Measurements from ENCODE around the gene KMT2A.
A peak's percentile ranks its signal among the peaks of the same experiment; 100 is the strongest.
"Not testable (repeated sequence)": the region's sequence is repeated elsewhere in the genome, so short reads cannot be mapped to it uniquely, and the experiment has no call there.

KMT2A gene

DNA sequence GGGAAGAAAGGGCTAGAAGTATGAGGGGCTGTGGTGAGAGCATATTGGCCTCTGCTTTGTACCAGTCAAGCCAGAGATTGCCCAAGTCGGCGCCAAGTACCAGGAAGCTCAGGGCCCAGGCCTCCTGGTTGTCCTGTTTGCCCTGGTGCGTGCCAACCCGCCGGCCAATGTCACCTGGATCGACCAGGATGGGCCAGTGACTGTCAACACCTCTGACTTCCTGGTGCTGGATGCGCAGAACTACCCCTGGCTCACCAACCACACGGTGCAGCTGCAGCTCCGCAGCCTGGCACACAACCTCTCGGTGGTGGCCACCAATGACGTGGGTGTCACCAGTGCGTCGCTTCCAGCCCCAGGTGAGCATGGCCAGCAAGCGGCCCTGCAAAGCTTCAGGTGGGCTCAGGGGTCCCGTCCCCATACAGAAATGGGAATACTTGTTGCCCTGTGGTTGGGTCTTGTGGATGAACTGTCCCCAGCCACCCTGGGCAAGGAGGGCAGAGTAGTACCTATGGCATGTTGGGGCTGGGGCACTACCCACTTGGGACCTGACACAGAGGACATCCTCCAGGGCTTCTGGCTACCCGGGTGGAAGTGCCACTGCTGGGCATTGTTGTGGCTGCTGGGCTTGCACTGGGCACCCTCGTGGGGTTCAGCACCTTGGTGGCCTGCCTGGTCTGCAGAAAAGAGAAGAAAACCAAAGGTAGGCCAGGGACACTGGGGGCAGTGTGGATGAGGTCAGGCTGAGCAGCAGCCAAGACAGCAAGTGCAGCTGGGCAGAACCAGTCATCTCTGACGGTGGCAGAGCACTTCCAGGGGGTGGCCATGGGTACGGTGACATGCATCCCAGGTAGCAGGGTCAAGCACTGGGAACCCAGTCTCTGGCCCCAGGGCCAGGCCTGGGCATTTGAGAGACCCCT lies 96.8 kb downstream of the KMT2A start:
- no peak for DNase-seq (ENCODE audit: low read depth in 2 of 2)

DNA sequence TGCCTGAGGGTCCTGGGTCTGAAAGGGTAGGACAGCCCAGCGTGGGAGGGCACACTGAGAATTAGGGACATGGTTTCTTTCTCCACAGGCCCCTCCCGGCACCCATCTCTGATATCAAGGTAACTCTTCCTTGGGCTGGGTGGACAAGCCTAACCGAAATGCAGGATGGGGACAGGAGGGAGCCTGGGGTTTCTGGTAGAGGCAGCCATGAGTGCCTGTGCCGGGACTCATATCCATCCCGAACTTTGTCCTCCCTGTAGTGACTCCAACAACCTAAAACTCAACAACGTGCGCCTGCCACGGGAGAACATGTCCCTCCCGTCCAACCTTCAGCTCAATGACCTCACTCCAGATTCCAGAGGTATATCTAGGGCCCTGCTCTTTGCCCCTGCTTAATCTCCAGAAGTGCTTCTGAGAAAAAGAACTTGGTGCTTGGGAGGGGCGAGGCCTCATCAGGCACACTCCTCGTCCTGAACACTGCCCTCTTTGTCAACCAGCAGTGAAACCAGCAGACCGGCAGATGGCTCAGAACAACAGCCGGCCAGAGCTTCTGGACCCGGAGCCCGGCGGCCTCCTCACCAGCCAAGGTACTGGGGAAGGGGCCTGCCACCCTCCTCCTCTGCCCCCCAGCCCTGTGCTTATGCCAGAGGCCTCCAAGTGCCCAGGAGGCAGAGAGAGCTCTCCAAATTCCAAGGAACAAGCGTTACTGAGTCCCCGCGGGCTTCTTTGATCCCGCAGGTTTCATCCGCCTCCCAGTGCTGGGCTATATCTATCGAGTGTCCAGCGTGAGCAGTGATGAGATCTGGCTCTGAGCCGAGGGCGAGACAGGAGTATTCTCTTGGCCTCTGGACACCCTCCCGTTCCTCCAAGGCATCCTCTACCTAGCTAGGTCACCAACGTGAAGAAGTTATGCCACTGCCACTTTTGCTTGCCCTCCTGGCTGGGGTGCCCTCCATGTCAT lies 97.8 kb downstream of the KMT2A start:
- no peak for DNase-seq (ENCODE audit: low read depth in 2 of 2)

DNA sequence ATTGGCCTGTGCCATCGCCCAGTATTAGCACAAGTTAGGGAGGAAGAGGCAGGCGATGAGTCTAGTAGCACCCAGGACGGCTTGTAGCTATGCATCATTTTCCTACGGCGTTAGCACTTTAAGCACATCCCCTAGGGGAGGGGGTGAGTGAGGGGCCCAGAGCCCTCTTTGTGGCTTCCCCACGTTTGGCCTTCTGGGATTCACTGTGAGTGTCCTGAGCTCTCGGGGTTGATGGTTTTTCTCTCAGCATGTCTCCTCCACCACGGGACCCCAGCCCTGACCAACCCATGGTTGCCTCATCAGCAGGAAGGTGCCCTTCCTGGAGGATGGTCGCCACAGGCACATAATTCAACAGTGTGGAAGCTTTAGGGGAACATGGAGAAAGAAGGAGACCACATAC lies 99.0 kb downstream of the KMT2A start:
- DNase-seq (ENCODE audit: low read depth in 2 of 2) = no peak

- no peak for DNase-seq (ENCODE audit: low read depth in 2 of 2)
Measured at GRCh38 chr11:118536726-118537125, 100.4 kb downstream of the KMT2A start.

GRCh38 chr11:118537409-118537980 lies 101.2 kb downstream of the KMT2A start:
- no peak for DNase-seq (ENCODE audit: low read depth in 2 of 2)

DNA sequence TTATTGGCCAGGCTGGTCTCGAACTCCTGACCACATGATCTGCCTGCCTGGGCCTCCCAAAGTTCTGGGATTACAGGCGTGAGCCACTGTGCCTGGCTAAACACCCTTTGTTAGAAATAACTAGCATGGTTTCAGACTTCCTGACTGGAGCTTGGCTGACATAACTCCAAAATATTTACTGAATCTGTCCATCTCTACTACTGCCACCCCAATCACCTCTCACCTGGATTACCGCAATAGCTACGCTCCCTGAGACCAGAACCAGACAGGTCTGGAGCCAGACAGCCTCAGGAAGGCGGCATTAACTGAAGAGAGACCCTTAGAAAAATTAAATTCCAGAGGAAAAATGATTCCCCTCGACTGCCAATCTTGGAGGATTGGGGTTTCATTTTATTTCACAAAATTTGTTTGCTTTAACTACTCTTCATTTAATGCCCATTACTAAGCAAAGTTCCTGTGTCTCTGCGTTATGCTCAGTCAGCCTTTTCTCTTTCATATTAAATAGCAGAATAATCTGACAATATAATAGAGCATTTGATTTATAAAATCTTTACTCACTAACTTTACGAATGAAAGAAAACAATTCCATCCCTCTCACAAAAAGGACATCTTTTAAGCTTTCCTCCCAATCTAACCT lies 107.8 kb downstream of the KMT2A start:
- no peak for DNase-seq (ENCODE audit: low read depth in 2 of 2)

- DNase-seq (ENCODE audit: low read depth in 2 of 2) = no peak
Measured at GRCh38 chr11:118544647-118545010, 108.3 kb downstream of the KMT2A start.

DNA sequence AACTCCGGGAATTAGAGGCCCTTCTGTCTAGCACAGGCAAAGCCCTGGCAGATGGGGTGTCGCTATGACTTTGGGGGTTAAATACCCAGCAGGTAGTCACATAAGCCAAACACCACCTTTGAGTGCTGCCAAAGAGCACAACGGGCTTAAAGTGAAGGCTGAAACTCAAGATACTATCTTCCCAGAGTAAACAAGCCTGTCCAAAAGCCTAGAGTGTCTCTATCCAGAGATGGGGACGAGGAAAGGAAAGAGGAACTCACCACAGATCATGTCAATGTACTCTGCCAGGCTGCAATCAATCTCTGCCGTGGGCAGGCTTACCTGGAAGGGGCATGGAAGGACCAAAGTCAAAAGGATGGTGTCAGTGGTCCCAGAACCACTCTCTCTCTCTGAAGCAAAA lies 109.2 kb downstream of the KMT2A start:
- DNase-seq (ENCODE audit: low read depth in 2 of 2) = no peak

DNA sequence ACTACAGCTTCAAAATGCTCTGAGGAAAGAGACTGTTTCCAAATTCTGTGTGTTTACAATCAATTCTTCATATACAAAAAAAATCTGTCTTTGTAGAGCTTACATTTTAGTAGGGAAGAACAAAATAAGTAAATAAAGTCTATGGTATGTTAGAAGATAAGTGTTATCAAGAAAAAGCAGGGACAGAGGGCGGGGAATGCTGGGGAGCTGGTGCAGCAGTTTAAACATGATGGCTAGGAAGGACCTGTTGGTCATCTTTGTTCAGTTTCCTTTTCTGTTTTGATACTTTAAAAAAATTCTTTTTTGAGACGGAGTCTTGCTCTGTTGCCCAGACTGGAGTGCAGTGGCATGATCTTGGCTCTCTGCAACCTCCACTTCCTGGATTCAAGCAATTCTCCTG lies 110.8 kb downstream of the KMT2A start:
- no peak for DNase-seq (ENCODE audit: low read depth in 2 of 2)

DNA sequence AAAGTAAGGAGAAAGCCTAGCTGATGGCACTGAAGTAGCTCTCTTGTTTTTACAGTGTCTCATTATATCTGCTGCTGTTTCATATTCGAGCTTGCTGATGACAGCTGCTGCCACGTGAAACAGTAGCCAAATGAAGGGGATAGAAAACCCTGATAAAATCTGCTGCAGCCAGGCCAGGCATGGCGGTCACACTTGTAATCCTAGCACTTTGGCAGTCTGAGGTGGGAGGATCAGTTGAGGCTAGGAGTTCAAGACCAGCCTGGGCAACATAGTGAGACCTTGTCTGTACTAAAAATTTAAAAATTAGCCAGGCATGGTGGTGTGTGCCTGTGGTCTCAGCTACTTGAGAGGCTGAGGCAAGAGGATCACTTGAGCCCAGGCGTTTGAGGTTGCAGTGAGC lies 116.0 kb downstream of the KMT2A start:
- DNase-seq (ENCODE audit: low read depth in 2 of 2) = no peak

DNA sequence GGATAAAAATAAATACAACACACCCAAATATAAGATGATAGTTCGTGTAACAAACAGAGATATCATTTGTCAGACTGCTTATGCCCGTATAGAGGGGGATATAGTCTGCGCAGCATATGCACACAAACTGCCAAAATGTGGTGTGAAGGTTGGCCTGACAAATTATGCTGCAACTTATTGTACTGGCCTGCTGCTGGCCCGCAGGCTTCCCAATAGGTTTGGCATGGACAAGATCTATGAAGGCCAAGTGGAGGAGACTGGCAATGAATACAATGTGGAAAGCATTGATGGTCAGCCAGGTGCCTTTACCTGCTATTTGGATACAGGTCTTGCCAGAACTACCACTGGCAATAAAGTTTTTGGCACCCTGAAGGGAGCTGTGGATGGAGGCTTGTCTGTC lies 124.5 kb downstream of the KMT2A start:
- no peak for DNase-seq (ENCODE audit: low read depth in 2 of 2)

DNA sequence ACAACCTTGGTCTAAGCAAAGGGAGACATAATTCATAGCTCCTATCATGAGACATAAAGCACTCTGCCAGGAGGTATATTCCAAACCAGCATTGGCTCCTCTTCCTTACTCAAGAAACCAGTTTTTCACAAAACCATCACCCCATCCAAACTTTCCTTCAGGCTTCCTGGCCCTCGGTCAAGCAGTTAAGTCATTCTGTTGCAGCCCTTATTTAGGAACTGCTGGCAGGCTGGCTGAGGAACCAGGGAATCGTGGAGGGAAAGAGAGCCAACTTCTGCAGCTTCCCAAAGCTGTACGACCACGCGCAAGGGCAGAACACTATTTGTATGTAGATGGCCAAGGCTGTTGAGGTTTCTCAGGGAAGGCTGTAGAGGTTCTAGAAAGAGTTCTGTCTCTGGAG lies 128.8 kb downstream of the KMT2A start:
- DNase-seq (ENCODE audit: low read depth in 2 of 2) = no peak

DNA sequence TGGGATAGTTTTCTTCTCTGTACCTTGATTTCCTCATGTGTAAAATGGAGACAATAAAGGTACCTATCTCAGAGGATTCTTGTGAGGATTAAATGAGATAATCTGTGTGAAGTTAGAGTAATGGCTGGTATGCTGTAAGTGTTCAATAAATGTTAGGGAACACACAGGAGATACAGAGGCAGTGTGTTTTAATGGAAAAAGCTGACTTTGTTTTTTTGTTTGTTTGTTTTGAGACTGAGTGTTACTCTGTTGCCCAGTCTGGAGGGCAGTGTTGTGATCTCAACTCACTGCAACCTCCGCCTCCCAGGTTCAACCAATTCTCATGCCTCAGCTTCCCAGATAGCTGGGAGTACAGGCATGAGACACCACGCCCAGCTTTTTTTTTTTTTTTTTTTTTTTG lies 133.4 kb downstream of the KMT2A start:
- DNase-seq (ENCODE audit: low read depth in 2 of 2) = no peak

- no peak for DNase-seq (ENCODE audit: low read depth in 2 of 2)
Measured at GRCh38 chr11:118570787-118571186, 134.5 kb downstream of the KMT2A start.

DNA sequence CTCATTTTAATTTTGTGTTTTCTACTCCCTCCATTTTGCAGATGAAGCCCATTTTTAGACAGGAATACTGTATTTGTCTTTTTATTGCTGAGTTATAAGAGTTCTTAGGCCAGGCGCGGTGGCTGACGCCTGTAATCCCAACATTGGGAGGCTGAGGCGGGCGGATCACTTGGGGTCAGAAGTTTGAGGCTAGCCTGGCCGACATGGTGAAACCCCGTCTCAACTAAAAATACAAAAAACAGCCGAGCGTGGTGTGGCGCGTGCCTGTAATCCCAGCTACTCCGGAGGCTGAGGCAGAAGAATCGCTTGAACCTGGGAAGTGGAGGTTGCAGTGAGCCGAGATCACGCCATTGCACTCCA lies 135.4 kb downstream of the KMT2A start:
- not testable (repeated sequence) for DNase-seq (ENCODE audit: low read depth in 2 of 2)

- DNase-seq (ENCODE audit: low read depth in 2 of 2) = peak; percentile 59 to 60
Measured at GRCh38 chr11:118572061-118572980, 136.0 kb downstream of the KMT2A start, which contains the start of gene ARCN1. TSS of gene ARCN1 (plus strand) at chr11:118572409. CDS start at chr11:118572548, 139 bp downstream.

- peak in 1 of 2 donors; percentile 11 for DNase-seq (ENCODE audit: low read depth in 2 of 2)
Measured at GRCh38 chr11:118572981-118573550, 136.8 kb downstream of the KMT2A start.

GRCh38 chr11:118574636-118575035 lies 138.3 kb downstream of the KMT2A start:
- DNase-seq (ENCODE audit: low read depth in 2 of 2) = no peak
